GM19467 (cell line): ENCODE measurements around the gene TMOD4.
A peak's percentile ranks its signal among the peaks of the same experiment; 100 is the strongest.

Experiments
- ATAC-seq: cut with Tn5 transposase; IDR thresholded peaks from one replicate; pipeline ENCODE4 v1.9.1; 2021; ENCODE audit warnings: mild to moderate bottlenecking, moderate library complexity; ENCODE audit not compliant: unreplicated experiment

The TMOD4 gene

GRCh38 chr1:151143986-151144385, 31.8 kb downstream of the TMOD4 start:
- no peak for ATAC-seq

GRCh38 chr1:151143057-151143435, 32.7 kb downstream of the TMOD4 start:
- ATAC-seq, result no peak

- ATAC-seq, result no peak
Observed at GRCh38 chr1:151142411-151143056, 33.2 kb downstream of the TMOD4 start.

GRCh38 chr1:151137789-151138188, 38.0 kb downstream of the TMOD4 start:
- no peak for ATAC-seq

- no peak for ATAC-seq
Observed at GRCh38 chr1:151135433-151136385, 40.1 kb downstream of the TMOD4 start.

- ATAC-seq, result no peak
Observed at GRCh38 chr1:151134991-151135390, 40.8 kb downstream of the TMOD4 start.

GRCh38 chr1:151134396-151134795, 41.4 kb downstream of the TMOD4 start:
- ATAC-seq, result no peak

GRCh38 chr1:151133018-151133806, 42.6 kb downstream of the TMOD4 start:
- ATAC-seq, result no peak

- ATAC-seq, result no peak
Observed at GRCh38 chr1:151132335-151133017, 43.3 kb downstream of the TMOD4 start.

- ATAC-seq, result no peak
Observed at GRCh38 chr1:151131701-151132334, 44.0 kb downstream of the TMOD4 start.

GRCh38 chr1:151130987-151131586, 44.7 kb downstream of the TMOD4 start:
- peak; percentile 85 for ATAC-seq

- ATAC-seq, result no peak
Observed at GRCh38 chr1:151128800-151129199, 47.0 kb downstream of the TMOD4 start.

- no peak for ATAC-seq
Observed at GRCh38 chr1:151124763-151125403, 50.9 kb downstream of the TMOD4 start.
